Transverse colon (tissue), 4 donors: ENCODE data around the gene MAGED1.

Experiments
- EP300 ChIP-seq: sonication (generic); formaldehyde crosslinking; IDR thresholded peaks from one replicate; pipeline ENCODE4 v1.6.1; 2017; ENCODE audit warnings: antibody characterized with exemption, low read depth
- POLR2A ChIP-seq: fragments of 450-650 bp; IDR thresholded peaks from one replicate; pipeline ENCODE4 v1.6.1; 2016; ENCODE audit warnings: antibody characterized with exemption, mild to moderate bottlenecking, moderate library complexity
- POLR2AphosphoS5 ChIP-seq, 3 donors: sonication (generic); formaldehyde crosslinking; IDR thresholded peaks; one replicate each; pipeline ENCODE4 v1.6.1; 2016; ENCODE audit warnings: antibody characterized with exemption in 3 of 3
- TF ChIP-seq, protein P1 (sequence below), 5 experiments: fragments of 200-600 bp in 3 of 5; fragments of 450-650 bp in 2 of 5; sonication (generic) in 3 of 5; IDR thresholded peaks; 1 replicate in 2 of 5; 2 replicates in 3 of 5; pipeline ENCODE4 v1.5.1; 2016 to 2017; ENCODE audit warnings: antibody characterized with exemption in 5 of 5, inconsistent platforms in 3 of 5, mild to moderate bottlenecking in 2 of 5, moderate library complexity in 1 of 5

DNA sequence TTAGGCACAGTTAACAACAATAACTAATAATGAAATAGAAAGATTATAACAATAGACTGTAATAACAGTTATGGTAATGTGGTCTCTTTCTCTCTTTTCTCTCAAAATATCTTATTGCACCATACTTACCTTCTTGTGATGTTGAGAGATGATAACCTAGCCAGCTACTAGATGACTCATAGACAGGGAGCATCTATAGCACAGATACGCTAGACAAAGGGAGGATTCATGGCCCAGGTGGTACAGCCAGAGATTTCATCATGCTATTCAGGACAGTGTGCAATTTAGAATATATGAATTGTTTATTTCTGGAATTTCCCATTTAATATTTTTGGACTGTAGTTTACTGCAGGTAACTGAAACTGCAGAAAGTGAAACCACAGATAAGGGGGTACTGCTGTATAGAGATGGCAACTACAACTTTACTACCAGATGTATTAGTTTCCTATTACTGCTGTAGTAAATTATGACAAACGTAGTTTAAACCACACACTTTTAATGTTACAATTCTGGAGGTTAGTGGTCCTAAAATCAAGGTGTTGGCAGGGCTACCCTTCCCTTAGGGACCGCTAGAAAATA, 41.8 kb upstream of the MAGED1 start:
- TF ChIP-seq POLR2A = no peak
- TF ChIP-seq, protein P1, sequence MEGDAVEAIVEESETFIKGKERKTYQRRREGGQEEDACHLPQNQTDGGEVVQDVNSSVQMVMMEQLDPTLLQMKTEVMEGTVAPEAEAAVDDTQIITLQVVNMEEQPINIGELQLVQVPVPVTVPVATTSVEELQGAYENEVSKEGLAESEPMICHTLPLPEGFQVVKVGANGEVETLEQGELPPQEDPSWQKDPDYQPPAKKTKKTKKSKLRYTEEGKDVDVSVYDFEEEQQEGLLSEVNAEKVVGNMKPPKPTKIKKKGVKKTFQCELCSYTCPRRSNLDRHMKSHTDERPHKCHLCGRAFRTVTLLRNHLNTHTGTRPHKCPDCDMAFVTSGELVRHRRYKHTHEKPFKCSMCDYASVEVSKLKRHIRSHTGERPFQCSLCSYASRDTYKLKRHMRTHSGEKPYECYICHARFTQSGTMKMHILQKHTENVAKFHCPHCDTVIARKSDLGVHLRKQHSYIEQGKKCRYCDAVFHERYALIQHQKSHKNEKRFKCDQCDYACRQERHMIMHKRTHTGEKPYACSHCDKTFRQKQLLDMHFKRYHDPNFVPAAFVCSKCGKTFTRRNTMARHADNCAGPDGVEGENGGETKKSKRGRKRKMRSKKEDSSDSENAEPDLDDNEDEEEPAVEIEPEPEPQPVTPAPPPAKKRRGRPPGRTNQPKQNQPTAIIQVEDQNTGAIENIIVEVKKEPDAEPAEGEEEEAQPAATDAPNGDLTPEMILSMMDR (IDR thresholded peaks at IDR 0.05) = no peak
- TF ChIP-seq POLR2AphosphoS5 (IDR thresholded peaks at IDR 0.05) = no peak
- TF ChIP-seq EP300 = no peak
